ENCODE data around the gene NTM.

DNA sequence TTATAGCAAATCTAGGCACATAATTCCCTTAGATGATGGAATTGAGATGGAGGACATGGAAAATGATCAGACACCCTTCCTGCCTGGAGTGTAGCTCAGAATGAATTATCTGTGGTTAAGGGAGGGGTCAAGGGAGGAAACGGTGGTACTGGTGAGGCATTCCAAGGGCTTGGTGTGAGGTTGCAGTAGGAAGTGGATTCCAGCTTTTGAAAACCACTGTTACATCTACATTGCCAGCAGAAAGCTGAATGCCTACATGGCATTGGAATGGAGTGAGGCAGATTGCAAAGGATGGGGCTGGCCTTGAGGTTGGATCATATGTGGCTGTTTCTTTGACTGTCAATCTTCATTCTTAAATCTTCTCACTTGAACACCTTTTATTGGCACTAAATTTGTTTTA is 684.4 kb downstream of the NTM start:
- TF ChIP-seq, protein P1, sequence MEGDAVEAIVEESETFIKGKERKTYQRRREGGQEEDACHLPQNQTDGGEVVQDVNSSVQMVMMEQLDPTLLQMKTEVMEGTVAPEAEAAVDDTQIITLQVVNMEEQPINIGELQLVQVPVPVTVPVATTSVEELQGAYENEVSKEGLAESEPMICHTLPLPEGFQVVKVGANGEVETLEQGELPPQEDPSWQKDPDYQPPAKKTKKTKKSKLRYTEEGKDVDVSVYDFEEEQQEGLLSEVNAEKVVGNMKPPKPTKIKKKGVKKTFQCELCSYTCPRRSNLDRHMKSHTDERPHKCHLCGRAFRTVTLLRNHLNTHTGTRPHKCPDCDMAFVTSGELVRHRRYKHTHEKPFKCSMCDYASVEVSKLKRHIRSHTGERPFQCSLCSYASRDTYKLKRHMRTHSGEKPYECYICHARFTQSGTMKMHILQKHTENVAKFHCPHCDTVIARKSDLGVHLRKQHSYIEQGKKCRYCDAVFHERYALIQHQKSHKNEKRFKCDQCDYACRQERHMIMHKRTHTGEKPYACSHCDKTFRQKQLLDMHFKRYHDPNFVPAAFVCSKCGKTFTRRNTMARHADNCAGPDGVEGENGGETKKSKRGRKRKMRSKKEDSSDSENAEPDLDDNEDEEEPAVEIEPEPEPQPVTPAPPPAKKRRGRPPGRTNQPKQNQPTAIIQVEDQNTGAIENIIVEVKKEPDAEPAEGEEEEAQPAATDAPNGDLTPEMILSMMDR (IDR thresholded peaks at IDR 0.05; ENCODE audit: poor library complexity, severe bottlenecking), result no peak
- TF ChIP-seq, protein P2, sequence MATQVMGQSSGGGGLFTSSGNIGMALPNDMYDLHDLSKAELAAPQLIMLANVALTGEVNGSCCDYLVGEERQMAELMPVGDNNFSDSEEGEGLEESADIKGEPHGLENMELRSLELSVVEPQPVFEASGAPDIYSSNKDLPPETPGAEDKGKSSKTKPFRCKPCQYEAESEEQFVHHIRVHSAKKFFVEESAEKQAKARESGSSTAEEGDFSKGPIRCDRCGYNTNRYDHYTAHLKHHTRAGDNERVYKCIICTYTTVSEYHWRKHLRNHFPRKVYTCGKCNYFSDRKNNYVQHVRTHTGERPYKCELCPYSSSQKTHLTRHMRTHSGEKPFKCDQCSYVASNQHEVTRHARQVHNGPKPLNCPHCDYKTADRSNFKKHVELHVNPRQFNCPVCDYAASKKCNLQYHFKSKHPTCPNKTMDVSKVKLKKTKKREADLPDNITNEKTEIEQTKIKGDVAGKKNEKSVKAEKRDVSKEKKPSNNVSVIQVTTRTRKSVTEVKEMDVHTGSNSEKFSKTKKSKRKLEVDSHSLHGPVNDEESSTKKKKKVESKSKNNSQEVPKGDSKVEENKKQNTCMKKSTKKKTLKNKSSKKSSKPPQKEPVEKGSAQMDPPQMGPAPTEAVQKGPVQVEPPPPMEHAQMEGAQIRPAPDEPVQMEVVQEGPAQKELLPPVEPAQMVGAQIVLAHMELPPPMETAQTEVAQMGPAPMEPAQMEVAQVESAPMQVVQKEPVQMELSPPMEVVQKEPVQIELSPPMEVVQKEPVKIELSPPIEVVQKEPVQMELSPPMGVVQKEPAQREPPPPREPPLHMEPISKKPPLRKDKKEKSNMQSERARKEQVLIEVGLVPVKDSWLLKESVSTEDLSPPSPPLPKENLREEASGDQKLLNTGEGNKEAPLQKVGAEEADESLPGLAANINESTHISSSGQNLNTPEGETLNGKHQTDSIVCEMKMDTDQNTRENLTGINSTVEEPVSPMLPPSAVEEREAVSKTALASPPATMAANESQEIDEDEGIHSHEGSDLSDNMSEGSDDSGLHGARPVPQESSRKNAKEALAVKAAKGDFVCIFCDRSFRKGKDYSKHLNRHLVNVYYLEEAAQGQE (IDR thresholded peaks at IDR 0.05; ENCODE audit: borderline replicate concordance), result no peak
- TF ChIP-seq SMC3 (conservative IDR thresholded peaks at IDR 0.05; ENCODE audit: poor library complexity) (no peak), EZH2 (IDR thresholded peaks at IDR 0.05; ENCODE audit: borderline replicate concordance, insufficient read depth, low read length, poor library complexity, severe bottlenecking) (no peak), MXI1 (conservative IDR thresholded peaks at IDR 0.05; ENCODE audit: poor library complexity, severe bottlenecking) (no peak), POLR2AphosphoS5 (IDR thresholded peaks at IDR 0.05) (no peak)

Measured in neural cell (in vitro differentiated cells).